GM12873 (cell line): Measurements from ENCODE around the gene RANBP9.

Source experiments
- TF ChIP-seq, protein P1 (sequence below): IDR thresholded peaks from 2 replicates; pipeline ENCODE4 v1.5.1; 2012; ENCODE audit warnings: low read depth, mild to moderate bottlenecking, moderate library complexity, low read length, control low read depth; ENCODE audit not compliant: insufficient read depth; ENCODE audit errors: missing control alignments

Gene RANBP9

DNA sequence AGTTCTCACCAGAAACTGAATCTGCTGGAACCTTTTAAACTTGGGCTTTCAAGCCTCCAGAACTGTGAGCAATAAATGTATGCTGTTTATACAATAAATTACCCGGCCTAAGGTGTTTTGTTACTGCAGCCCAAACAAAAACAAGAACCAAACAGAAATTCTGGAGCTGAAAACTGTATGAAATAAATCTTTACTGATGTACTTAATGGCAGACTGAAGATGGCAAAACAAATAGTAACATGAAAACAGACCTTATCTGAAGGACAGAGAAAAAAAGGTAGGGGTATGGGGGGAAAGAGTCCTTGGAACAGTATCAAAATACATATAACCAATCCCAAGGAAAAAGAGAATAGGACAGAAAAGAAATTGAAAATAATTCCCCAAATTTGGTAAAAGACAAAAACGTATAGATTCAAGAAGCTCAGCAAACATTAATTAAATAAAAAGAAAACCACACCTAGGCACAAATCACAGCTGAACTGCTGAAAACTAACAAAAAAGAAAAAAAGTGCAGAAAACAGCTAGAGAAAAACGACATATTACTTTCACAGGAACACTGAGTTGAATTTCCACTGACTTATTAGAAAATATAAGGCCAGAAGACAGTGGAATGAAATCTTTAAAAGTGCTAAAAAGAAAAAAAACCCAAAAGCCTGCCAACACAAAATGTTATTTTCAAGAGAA is 48.8 kb downstream of the RANBP9 start:
- TF ChIP-seq, protein P1, sequence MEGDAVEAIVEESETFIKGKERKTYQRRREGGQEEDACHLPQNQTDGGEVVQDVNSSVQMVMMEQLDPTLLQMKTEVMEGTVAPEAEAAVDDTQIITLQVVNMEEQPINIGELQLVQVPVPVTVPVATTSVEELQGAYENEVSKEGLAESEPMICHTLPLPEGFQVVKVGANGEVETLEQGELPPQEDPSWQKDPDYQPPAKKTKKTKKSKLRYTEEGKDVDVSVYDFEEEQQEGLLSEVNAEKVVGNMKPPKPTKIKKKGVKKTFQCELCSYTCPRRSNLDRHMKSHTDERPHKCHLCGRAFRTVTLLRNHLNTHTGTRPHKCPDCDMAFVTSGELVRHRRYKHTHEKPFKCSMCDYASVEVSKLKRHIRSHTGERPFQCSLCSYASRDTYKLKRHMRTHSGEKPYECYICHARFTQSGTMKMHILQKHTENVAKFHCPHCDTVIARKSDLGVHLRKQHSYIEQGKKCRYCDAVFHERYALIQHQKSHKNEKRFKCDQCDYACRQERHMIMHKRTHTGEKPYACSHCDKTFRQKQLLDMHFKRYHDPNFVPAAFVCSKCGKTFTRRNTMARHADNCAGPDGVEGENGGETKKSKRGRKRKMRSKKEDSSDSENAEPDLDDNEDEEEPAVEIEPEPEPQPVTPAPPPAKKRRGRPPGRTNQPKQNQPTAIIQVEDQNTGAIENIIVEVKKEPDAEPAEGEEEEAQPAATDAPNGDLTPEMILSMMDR, result no peak

DNA sequence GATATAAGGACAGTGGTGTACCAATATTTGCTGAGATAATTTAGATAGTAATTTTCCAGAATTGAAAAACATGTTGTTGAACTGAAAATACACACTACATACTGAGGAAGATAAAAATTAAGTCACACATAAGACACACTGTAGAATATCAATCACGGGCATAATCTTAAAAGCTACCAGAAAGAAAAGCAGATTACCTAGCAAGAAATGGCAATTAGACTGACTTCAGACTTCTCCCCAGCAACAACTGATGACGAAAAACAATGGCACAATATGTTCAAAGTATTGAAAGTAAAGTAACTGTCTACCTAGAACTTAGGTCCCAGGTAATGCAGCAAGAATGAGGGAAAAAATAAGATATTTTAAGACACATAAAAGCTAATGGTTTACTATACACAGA is 50.0 kb downstream of the RANBP9 start:
- TF ChIP-seq, protein P1, result no peak

DNA sequence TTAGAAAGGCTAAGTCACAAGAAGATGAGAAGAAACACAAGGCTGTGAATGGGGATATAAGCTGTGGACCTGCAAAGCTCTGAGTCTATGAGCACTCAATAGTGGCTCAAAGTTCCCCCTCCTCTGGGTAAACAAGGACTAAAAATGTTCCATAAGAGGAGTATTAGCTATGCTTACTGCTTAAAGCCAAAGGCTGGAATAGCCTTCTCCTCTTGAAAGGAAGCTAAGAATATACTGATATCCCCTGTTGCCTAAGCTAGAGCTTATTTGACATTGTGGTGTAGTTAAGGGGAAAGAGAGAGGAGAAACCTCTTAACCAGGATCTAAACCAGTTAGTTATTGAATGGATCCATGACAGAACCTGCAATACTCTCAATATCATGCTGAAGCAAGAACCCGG is 50.7 kb downstream of the RANBP9 start:
- TF ChIP-seq, protein P1, result no peak

DNA sequence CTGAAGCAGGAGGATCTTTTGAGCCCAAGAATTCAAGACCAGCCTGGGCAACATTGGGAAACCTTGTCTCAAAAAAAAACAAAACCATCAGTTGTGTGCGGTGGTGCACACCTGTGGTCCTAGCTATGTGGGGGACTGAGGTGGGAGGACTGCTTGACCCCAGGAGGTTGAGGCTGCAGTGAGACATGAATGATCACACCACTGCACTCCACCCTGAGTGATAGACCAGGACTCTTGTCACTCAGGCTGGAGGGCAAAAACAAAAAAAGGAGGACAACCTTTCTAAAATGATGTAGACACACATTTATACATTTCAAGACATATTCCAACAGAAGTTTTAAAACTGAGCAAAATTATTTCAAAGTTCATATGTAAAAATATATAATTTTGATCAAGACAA is 51.4 kb downstream of the RANBP9 start:
- TF ChIP-seq, protein P1, result no peak

DNA sequence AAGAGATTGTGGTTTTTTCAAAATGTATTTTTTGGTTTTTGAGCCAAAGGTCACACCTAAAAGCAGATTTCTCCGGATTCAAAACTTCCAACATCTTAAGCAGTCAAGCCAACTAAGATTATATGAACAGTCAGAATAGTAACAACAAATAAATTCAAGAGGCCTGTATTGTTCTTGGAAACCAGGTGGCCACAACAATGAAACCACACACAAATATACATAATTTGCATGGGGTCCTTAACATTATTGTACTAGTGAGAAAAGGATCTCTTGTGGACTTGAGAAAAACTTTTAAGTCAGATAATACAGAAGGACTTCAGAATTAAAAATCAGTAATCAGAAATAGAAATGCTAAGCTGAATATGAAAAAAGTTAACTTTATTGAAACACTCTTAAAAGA is 55.9 kb downstream of the RANBP9 start:
- TF ChIP-seq, protein P1, result no peak

DNA sequence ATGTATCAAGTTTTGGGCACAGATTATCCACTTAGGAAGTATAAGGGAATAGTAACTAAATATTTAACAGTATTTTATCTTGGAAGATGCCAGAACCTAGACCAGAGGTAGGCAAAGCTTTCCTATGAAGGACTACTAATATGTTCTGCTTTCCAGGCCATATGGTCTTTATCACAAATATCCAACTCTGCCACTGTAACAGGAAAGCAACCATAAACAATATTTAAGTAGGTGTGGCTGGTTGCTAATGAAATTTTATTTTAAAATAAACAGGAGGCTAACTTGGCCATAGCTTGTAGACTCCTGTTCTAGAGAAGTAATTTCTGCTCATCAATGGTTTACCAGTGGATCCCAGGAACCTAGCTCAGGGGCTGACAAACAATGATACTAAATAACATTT is 57.1 kb downstream of the RANBP9 start:
- TF ChIP-seq, protein P1, result no peak

DNA sequence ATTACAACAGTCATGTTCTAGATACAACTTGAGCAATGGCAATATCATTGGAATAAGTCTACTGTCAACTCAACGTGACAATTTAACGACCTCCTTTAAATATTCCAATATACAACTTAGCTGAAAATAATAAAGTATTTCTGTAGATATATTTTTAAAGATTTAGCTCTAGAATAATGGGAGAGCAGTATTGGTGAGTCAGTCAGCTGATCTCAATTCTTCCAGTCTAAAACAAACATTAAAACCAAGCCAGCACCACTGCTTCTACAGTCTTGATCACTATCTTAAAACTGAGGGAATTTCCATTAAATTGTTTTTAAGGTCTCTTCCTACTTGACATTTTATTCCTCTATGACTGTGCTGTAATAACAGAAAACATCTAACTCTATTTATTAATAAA is 58.3 kb downstream of the RANBP9 start:
- TF ChIP-seq, protein P1, result no peak

DNA sequence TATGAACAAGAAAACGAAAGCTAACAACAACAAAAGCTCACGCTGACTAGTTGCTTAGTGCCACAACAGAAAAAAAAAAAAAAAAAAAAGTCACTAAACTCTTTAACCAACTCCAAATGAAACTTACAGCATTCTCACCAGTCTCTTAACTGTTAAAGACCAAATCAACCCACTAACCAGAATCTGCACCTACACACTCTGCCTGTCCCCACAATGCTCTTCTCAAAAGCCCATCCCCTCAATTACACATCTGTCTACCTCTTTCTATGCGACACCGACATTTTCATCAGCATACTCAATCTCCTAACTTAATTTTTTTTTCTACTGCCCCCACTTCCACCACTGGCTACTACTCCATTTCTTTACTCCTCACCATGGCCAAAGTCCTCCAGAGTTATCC is 62.2 kb downstream of the RANBP9 start:
- TF ChIP-seq, protein P1, result no peak
